SK-N-MC (cell line): ENCODE data around the gene FAM83E.

Source experiments
- EZH2 ChIP-seq: fragments of 200-600 bp; sonication (generic); IDR thresholded peaks from one replicate; pipeline ENCODE4 v1.6.1; 2017; ENCODE audit warnings: antibody characterized with exemption
- FOXP2 ChIP-seq: optimal IDR thresholded peaks from 2 replicates; pipeline ENCODE3; 2011; ENCODE audit warnings: mild to moderate bottlenecking, moderate library complexity; ENCODE audit not compliant: insufficient read depth; ENCODE audit errors: extremely low read length, control extremely low read depth
- POLR2AphosphoS5 ChIP-seq: IDR thresholded peaks from 2 replicates; pipeline ENCODE4 v1.6.1; 2012; ENCODE audit warnings: mild to moderate bottlenecking, low read depth, low read length, borderline replicate concordance

GRCh38 chr19:48625891-48626327 is 11.0 kb upstream of the FAM83E start:
- TF ChIP-seq EZH2 (no peak), POLR2AphosphoS5 (no peak), FOXP2 (no peak)
